ENCODE results near the gene SEPTIN2.

The SEPTIN2 gene

GRCh38 chr2:241302083-241302482, 13.6 kb upstream of the SEPTIN2 start:
- H3K4me1 ChIP-seq: peaks cover 8% of the 10 kb centered on the region

GRCh38 chr2:241302759-241303651, 12.7 kb upstream of the SEPTIN2 start:
- Histone ChIP-seq H3K4me1 (peaks cover 8% of the 10 kb centered on the region), H3K4me3 (ENCODE audit: low read depth, low read length) (no peak overlapping the region), H3K36me3 (peaks cover 2% of the 10 kb centered on the region; the same call in 1 of the 2 replicates), H3K27me3 (no peaks in the 10 kb centered on the region), H3K9me3 (no peaks in the 10 kb centered on the region)
- TF ChIP-seq CTCF (IDR thresholded peaks at IDR 0.05; ENCODE audit: low read depth, low read length): no peak
- no peak for DNase-seq

More at GRCh38 chr2:241302083-241302482, 13.6 kb upstream of the SEPTIN2 start:
- H3K27me3 ChIP-seq: no peaks in the 10 kb centered on the region
- DNase-seq: no peak
- no peaks in the 10 kb centered on the region for H3K36me3 ChIP-seq
- H3K9me3 ChIP-seq: no peaks in the 10 kb centered on the region
- H3K4me3 ChIP-seq (ENCODE audit: low read depth, low read length): no peak overlapping the region
- no peak for TF ChIP-seq CTCF (IDR thresholded peaks at IDR 0.05; ENCODE audit: low read depth, low read length)

GRCh38 chr2:241304039-241304670, 11.6 kb upstream of the SEPTIN2 start:
- no peaks in the 10 kb centered on the region for H3K27me3 ChIP-seq
- H3K4me1 ChIP-seq: peaks cover 8% of the 10 kb centered on the region
- no peak for DNase-seq
- no peak for TF ChIP-seq CTCF (IDR thresholded peaks at IDR 0.05; ENCODE audit: low read depth, low read length)
- H3K9me3 ChIP-seq: no peaks in the 10 kb centered on the region
- H3K36me3 ChIP-seq: peaks cover 2% of the 10 kb centered on the region; the same call in 1 of the 2 replicates
- no peak overlapping the region for H3K4me3 ChIP-seq (ENCODE audit: low read depth, low read length)

GRCh38 chr2:241307055-241307454, 8.7 kb upstream of the SEPTIN2 start:
- Histone ChIP-seq H3K4me1 (peaks cover 8% of the 10 kb centered on the region), H3K9me3 (no peaks in the 10 kb centered on the region), H3K27me3 (no peaks in the 10 kb centered on the region), H3K36me3 (peaks cover 2% of the 10 kb centered on the region; the same call in 1 of the 2 replicates), H3K4me3 (ENCODE audit: low read depth, low read length) (no peak overlapping the region)
- DNase-seq: no peak
- no peak for TF ChIP-seq CTCF (IDR thresholded peaks at IDR 0.05; ENCODE audit: low read depth, low read length)

GRCh38 chr2:241308267-241308666, 7.5 kb upstream of the SEPTIN2 start:
- peaks cover 4% of the 10 kb centered on the region for H3K4me1 ChIP-seq

More at GRCh38 chr2:241308267-241308666, 7.5 kb upstream of the SEPTIN2 start:
- Histone ChIP-seq H3K9me3 (no peaks in the 10 kb centered on the region), H3K27me3 (no peaks in the 10 kb centered on the region), H3K36me3 (peaks cover 2% of the 10 kb centered on the region; the same call in 1 of the 2 replicates), H3K4me3 (ENCODE audit: low read depth, low read length) (no peak overlapping the region)
- TF ChIP-seq CTCF (IDR thresholded peaks at IDR 0.05; ENCODE audit: low read depth, low read length): no peak
- no peak for DNase-seq
